OCI-LY1 (cell line): Measurements from ENCODE around the gene SYT3.

Experiments
- CTCF ChIP-seq: fragments of 200-600 bp; sonication (generic), shearing (Covaris generic); IDR thresholded peaks from 2 replicates; pipeline ENCODE4 v1.5.1; 2017; ENCODE audit warnings: mild to moderate bottlenecking, antibody characterized with exemption, low read length, moderate library complexity, mixed read lengths
- EZH2 ChIP-seq: fragments of 200-600 bp; sonication (generic), shearing (Covaris generic); IDR thresholded peaks from 2 replicates; pipeline ENCODE4 v1.8.0; 2017; ENCODE audit warnings: borderline replicate concordance, mixed run types, mild to moderate bottlenecking, antibody characterized with exemption, low read length, moderate library complexity, mixed read lengths

- TF ChIP-seq CTCF = no peak
- no peak for TF ChIP-seq EZH2
Measured at GRCh38 chr19:50676625-50677197, 37.0 kb upstream of the SYT3 start.
